K562 (cell line): ENCODE data around the gene ARHGEF18. TPM values are rescaled to one million over a fixed set of nuclear protein-coding genes. Genes with fewer than 3 reads are reported as not detected.

Experiments used
- ATAC-seq: fragments of 200-7000 bp; cut with Tn5 transposase; 3 replicates; pipeline ENCODE4 v1.9.1; 2020; ENCODE audit warnings: moderate library complexity
- BruUV-seq: library from RNA; stranded (reverse); fragments of 400-500 nt; replicated peaks from 2 replicates; lab custom pipeline; 2021; lab: Mats Ljungman, UMichigan
- CTCF ChIA-PET: fragments of 300-600 bp; formaldehyde crosslinking; extraction: SDS; loops from one replicate; lab custom pipeline; 2021; ENCODE audit warnings: low intra/inter-chr PET ratio; lab: Yijun Ruan, JAX
- POLR2A ChIA-PET: fragments of 300-600, 350-650 bp; sonication (Branson Sonifier 250); formaldehyde crosslinking; extraction: SDS; loops from one replicate; lab custom pipeline; 2021; ENCODE audit warnings: antibody characterized with exemption, inconsistent platforms; lab: Yijun Ruan, JAX
- DNase-seq, 4 experiments: peaks; one replicate each; pipeline versions ENCODE4 v3.0.0 to v3.0.0-alpha.2; 2011 to 2018; ENCODE audit warnings: low spot score in 3 of 4, mixed read lengths in 3 of 4; ENCODE audit errors: extremely low read depth in 1 of 4
- FAIRE-seq: peaks from 2 replicates; lab custom pipeline; 2011; peaks lifted over from hg19 to GRCh38; lab: Jason Lieb, UNC
- H2AFZ ChIP-seq: 2 replicates; pipeline ENCODE4 v1.6.0; 2011; ENCODE audit warnings: low read depth, low read length, control low read depth, inconsistent platforms
- H3K27ac ChIP-seq: fragments of 200-600 bp; 3 replicates; pipeline ENCODE4 v1.8.0; 2011; ENCODE audit warnings: low read depth, mild to moderate bottlenecking, control low read depth, inconsistent platforms, low read length, moderate library complexity, mixed read lengths; ENCODE audit errors: extremely low read depth
- H3K27me3 ChIP-seq, 2 experiments: fragments of 300-600 bp in 1 of 2; 2 replicates in 1 of 2; 3 replicates in 1 of 2; pipeline versions ENCODE4 v1.6.0 to v1.8.0; 2011; ENCODE audit warnings: inconsistent platforms in 2 of 2, low read length in 2 of 2, mild to moderate bottlenecking in 1 of 2, mixed read lengths in 1 of 2, moderate library complexity in 1 of 2; ENCODE audit not compliant: control insufficient read depth in 2 of 2, insufficient read depth in 2 of 2
- H3K36me3 ChIP-seq: fragments of 300-600 bp; 3 replicates; pipeline ENCODE4 v1.8.0; 2011; ENCODE audit warnings: mild to moderate bottlenecking, low read length, inconsistent platforms; ENCODE audit not compliant: control insufficient read depth, insufficient read depth
- H3K4me1 ChIP-seq, 2 experiments: fragments of 200-600 bp in 1 of 2; replicated peaks in 1 of 2; 2 replicates in 1 of 2; 3 replicates in 1 of 2; pipeline versions ENCODE4 v1.5.1 to v1.8.0; 2011; ENCODE audit warnings: inconsistent platforms in 2 of 2, low read length in 2 of 2, mild to moderate bottlenecking in 1 of 2, mixed read lengths in 1 of 2, moderate library complexity in 1 of 2; ENCODE audit not compliant: control insufficient read depth in 2 of 2, insufficient read depth in 2 of 2
- H3K4me2 ChIP-seq: 2 replicates; pipeline ENCODE4 v1.6.1; 2011; ENCODE audit warnings: low read length, control low read depth, inconsistent platforms, mixed read lengths; ENCODE audit not compliant: insufficient read depth
- H3K4me3 ChIP-seq: fragments of 200-600 bp; sonication (generic), shearing (Covaris generic); 2 replicates; pipeline ENCODE4 v1.5.1; 2016; ENCODE audit warnings: control low read depth, inconsistent platforms
- H3K79me2 ChIP-seq: fragments of 200-600 bp; 3 replicates; pipeline ENCODE4 v1.8.0; 2011; ENCODE audit warnings: low read length, inconsistent platforms; ENCODE audit not compliant: control insufficient read depth, insufficient read depth
- H3K9ac ChIP-seq, 2 experiments: 2 replicates each; pipeline versions ENCODE4 v1.6.0 to v1.6.1; 2011; ENCODE audit warnings: low read depth in 2 of 2, low read length in 2 of 2, control low read depth in 1 of 2, inconsistent platforms in 1 of 2, mild to moderate bottlenecking in 1 of 2, mixed read lengths in 1 of 2; ENCODE audit not compliant: insufficient read depth in 1 of 2
- H3K9me1 ChIP-seq: one replicate; pipeline ENCODE4 v1.6.0; 2011; ENCODE audit warnings: inconsistent platforms, mild to moderate bottlenecking, low read length, moderate library complexity; ENCODE audit not compliant: control insufficient read depth, insufficient read depth
- H3K9me3 ChIP-seq: replicated peaks from 2 replicates; pipeline ENCODE4 v1.5.1; 2011; ENCODE audit warnings: low read depth, low read length, inconsistent platforms; ENCODE audit not compliant: control insufficient read depth, insufficient read depth
- H4K20me1 ChIP-seq: replicated peaks from 2 replicates; pipeline ENCODE4 v1.6.1; 2011; ENCODE audit warnings: low read length, inconsistent platforms, mixed read lengths; ENCODE audit not compliant: control insufficient read depth, insufficient read depth
- ELF2 ChIP-seq: fragments of 250-450 bp; sonication (Bioruptor Pico); IDR thresholded peaks from 2 replicates; pipeline ENCODE4 v1.5.0; 2021; ENCODE audit warnings: mild to moderate bottlenecking
- RHOXF2B ChIP-seq: fragments of 250-450 bp; sonication (Bioruptor Pico); conservative IDR thresholded peaks from 2 replicates; pipeline ENCODE4 v1.5.1; 2021
- ZBTB7A ChIP-seq: IDR thresholded peaks from 2 replicates; pipeline ENCODE4 v1.6.1; 2011; ENCODE audit warnings: low read depth, mild to moderate bottlenecking, low read length, moderate library complexity, borderline replicate concordance; ENCODE audit not compliant: control insufficient read depth
- WGBS: fragments of 100-300 bp; shearing (Covaris generic); methylation state at CpG from one replicate; pipeline ENCODE4 v1.1.6; 2016; ENCODE audit warnings: low coverage, mixed read lengths; ENCODE audit not compliant: insufficient coverage; ENCODE audit errors: missing lambda C conversion rate; 5-methylcytosine and 5-hydroxymethylcytosine counted together
- in situ Hi-C: fragments of 300-500 bp; cut with MboI; formaldehyde crosslinking; loops from 4 replicates; pipeline ENCODE4 v1.15.0; 2018; ENCODE audit warnings: inconsistent platforms, mixed read lengths
- intact Hi-C: fragments of 100-400 bp; cut with micrococcal nuclease; formaldehyde crosslinking; loops from 2 replicates; pipeline ENCODE4 v1.14.2; 2022
- polyA plus RNA-seq, 8 experiments: library from polyadenylated mRNA; depleted of rRNA in 4 of 8; stranded (reverse) in 5 of 8; unstranded in 3 of 8; fragments of >200 nt; fragmentation: Nextera tagmentation in 2 of 8; fragmentation: Illumina TruSeq in 1 of 8; extraction: Ambion mirVana in 2 of 8; extraction: Trizol in 1 of 8; gene quantifications; 2 replicates each; pipeline versions ENCODE4 v1.2.1 to v1.2.3, GENCODE V29; 2011 to 2014; ENCODE audit warnings: inconsistent platforms in 1 of 8, missing spikeins in 1 of 8
- total RNA-seq, 7 experiments: library from RNA; depleted of rRNA in 6 of 7; stranded (reverse); fragments of >200 nt in 6 of 7; fragmentation: Illumina TruSeq in 2 of 7; extraction: Trizol in 2 of 7; gene quantifications; 2 replicates each; pipeline versions ENCODE4 v1.2.1 to v1.2.3, GENCODE V29; 2011 to 2021; ENCODE audit warnings: low replicate concordance in 1 of 7
- TF ChIP-seq, protein P1 (sequence below), 2 experiments: fragments of 450-650 bp; IDR thresholded peaks; 2 replicates each; pipeline ENCODE4 v1.6.1; 2016; ENCODE audit warnings: mild to moderate bottlenecking in 2 of 2, borderline replicate concordance in 1 of 2, low read depth in 1 of 2, moderate library complexity in 1 of 2
- TF ChIP-seq, protein P2 (sequence below): sonication (generic); formaldehyde crosslinking; IDR thresholded peaks from 2 replicates; pipeline ENCODE4 v1.8.1; 2022; ENCODE audit warnings: missing genetic modification reagents

The ARHGEF18 gene
- total and polyA plus RNA-seq, 9 of the 15 experiments (the other 6 are each of a cell fraction or from before 2014, with no cell fraction given) = 0.04 to 16.5 (median 4.5) TPM

DNA sequence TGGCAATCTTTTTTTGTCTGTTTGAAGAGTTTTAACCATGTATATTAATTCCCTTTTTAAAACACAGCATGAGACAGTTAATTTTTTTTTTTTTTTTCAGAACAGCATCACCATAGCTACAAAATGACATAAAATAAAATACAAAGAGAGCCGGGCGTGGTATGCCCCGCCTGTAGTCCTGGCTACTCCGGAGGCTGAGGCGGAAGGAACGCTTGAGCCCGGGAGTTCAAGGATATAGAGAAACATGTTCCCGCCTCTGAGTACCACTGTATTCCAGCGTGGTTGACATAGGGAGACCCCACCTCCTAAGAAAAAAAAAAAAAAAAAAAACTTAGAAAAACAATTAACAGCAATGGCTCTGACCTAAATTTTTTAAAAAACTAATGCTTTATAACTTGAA is 44.5 kb upstream of the ARHGEF18 start:
- Histone ChIP-seq H3K4me3 (no peak overlapping the region), H4K20me1 (no peaks in the 10 kb centered on the region), H3K9me3 (no peaks in the 10 kb centered on the region), H3K9ac (no peak overlapping the region), H3K4me1 (no peaks in the 10 kb centered on the region), H3K27ac (no peak overlapping the region), H2AFZ (no peak overlapping the region), H3K36me3 (no peaks in the 10 kb centered on the region), H3K79me2 (no peaks in the 10 kb centered on the region), H3K27me3 (peaks cover 2 to 10% of the 10 kb centered on the region in 2 experiments; a peak in 2 of 5 replicates), H3K4me2 (no peak overlapping the region), H3K9me1 (no peaks in the 10 kb centered on the region)
- no TSS peak for BruUV-seq
- in situ Hi-C loops (no loop called here), intact Hi-C loops (no loop called here)
- no peak for TF ChIP-seq ZBTB7A
- no peak for TF ChIP-seq RHOXF2B (CRISPR knock-in tag)
- TF ChIP-seq ELF2 = no peak
- TF ChIP-seq, protein P1, sequence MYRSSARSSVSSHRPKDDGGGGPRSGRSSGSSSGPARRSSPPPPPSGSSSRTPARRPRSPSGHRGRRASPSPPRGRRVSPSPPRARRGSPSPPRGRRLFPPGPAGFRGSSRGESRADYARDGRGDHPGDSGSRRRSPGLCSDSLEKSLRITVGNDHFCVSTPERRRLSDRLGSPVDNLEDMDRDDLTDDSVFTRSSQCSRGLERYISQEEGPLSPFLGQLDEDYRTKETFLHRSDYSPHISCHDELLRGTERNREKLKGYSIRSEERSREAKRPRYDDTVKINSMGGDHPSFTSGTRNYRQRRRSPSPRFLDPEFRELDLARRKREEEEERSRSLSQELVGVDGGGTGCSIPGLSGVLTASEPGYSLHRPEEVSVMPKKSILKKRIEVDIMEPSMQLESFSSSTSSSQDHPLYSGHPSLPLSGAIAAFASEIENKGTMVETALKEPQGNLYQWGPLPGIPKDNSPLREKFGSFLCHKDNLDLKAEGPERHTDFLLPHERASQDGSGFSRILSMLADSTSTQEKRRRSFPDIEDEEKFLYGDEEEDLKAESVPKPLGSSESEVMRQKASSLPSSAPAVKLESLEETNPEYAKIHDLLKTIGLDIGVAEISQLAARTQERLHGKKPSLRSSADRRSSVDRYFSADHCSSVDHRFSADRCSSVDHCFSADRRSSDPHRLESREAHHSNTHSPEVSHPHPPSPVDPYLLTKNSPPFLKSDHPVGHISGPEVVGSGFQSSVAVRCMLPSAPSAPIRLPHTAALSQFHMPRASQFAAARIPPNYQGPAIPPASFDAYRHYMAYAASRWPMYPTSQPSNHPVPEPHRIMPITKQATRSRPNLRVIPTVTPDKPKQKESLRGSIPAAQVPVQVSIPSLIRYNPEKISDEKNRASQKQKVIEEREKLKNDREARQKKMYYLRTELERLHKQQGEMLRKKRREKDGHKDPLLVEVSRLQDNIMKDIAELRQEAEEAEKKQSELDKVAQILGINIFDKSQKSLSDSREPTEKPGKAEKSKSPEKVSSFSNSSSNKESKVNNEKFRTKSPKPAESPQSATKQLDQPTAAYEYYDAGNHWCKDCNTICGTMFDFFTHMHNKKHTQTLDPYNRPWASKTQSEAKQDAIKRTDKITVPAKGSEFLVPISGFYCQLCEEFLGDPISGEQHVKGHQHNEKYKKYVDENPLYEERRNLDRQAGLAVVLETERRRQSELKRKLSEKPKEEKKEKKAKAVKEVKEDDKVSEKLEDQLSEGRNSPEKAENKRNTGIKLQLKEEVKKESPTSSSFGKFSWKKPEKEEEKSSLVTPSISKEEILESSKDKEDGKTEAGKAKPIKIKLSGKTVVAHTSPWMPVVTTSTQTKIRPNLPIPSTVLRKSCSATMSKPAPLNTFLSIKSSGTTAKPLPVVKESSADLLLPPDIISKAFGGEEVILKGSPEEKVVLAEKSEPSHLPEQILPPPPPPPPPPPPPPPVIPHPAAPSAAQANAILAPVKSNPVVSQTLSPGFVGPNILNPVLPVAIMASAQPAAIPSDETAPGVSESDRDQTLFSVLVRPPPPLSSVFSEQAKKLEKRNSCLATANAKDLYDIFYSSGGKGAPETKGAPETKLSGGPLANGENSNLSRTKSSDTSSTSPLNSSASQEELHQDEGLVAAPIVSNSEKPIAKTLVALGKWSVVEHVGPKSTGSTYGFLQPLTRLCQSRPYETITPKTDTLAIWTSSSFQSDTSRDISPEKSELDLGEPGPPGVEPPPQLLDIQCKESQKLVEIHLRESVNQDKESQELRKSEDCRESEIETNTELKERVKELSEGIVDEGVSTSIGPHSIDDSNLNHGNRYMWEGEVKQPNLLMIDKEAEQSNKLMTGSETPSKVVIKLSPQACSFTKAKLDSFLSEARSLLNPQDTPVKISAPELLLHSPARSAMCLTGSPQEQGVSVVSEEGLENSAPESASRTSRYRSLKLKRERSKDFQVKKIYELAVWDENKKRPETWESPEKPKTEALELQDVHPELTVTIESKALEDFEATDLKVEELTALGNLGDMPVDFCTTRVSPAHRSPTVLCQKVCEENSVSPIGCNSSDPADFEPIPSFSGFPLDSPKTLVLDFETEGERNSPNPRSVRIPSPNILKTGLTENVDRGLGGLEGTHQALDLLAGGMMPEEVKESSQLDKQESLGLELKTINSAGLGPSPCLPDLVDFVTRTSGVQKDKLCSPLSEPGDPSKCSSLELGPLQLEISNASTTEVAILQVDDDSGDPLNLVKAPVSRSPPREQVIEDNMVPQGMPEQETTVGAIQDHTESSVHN (IDR thresholded peaks at IDR 0.05; ENCODE audit: borderline replicate concordance in 1 of 2, low read depth in 1 of 2) = no peak
- TF ChIP-seq, protein P2, sequence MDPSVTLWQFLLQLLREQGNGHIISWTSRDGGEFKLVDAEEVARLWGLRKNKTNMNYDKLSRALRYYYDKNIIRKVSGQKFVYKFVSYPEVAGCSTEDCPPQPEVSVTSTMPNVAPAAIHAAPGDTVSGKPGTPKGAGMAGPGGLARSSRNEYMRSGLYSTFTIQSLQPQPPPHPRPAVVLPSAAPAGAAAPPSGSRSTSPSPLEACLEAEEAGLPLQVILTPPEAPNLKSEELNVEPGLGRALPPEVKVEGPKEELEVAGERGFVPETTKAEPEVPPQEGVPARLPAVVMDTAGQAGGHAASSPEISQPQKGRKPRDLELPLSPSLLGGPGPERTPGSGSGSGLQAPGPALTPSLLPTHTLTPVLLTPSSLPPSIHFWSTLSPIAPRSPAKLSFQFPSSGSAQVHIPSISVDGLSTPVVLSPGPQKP (CRISPR knock-in tag) = no peak
- WGBS = 1% methylated on average over 9 of the region's 9 CpGs
- ChIA-PET POLR2A (interaction anchor here (1.5 kb wide), 1 partner anchor 13 kb away, joined by 4 read pairs; no protein-coding TSS in a partner anchor), CTCF (no interaction called here)
- FAIRE-seq (no peak), ATAC-seq (no peak), DNase-seq (no peak)
